HG02884 (cell line): ENCODE results near the gene NOS3.

Experiments used
- ATAC-seq: cut with Tn5 transposase; IDR thresholded peaks from one replicate; pipeline ENCODE4 v1.9.1; 2021; ENCODE audit warnings: mild to moderate bottlenecking, moderate library complexity; ENCODE audit not compliant: unreplicated experiment

NOS3 gene

DNA sequence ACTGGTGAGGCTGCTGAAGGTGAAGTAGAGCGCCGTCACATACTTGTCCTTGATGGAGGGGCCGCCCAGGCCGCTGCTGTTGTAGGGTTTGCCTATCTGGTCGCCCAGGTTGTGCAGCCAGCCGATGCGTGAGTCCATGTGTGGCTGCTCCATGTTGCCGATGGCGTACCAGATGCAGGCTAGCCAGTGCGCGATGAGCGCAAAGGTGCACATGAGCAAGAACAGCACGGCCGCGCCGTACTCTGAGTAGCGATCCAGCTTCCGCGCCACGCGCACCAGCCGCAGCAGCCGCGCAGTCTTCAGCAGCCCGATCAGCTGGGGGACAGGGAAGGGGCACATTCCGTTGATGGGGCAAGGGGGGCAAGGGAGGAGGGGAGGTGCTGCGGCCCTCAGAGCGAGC is 39.3 kb upstream of the NOS3 start:
- ATAC-seq, result no peak

DNA sequence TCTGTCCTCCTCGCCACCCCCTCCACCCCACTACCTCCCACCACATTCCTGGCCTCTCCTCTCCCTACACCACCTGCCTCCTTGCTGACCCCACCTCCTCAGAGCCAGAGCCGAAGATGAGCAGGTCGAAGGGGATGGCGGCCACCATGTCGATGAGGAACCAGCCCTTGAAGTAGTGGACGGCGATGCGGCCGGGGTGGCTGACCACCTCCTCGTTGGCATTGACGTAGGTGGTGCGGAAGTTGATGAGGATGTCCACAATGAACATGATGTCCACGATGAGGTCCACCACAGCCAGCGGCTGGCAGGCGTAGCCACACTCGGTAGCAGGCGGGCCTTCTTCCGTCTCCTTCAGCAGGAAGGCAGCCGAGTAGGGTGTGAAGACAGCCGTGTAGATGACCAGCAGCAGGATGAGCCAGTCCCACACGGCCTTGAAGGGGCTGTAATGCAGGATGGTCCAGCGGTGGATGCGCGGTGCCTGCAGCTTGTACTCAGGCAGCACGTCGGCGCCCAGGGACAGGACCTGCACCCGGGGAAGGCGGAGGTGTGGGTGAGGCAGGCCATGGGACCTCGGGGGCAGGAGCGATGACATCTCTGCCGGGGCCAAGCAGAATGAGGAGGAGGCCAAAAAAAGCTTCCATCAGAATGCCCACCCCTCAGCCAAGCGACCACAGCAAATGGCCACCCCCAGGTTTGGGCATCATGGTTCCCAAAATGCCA is 38.3 kb upstream of the NOS3 start:
- ATAC-seq, result no peak

DNA sequence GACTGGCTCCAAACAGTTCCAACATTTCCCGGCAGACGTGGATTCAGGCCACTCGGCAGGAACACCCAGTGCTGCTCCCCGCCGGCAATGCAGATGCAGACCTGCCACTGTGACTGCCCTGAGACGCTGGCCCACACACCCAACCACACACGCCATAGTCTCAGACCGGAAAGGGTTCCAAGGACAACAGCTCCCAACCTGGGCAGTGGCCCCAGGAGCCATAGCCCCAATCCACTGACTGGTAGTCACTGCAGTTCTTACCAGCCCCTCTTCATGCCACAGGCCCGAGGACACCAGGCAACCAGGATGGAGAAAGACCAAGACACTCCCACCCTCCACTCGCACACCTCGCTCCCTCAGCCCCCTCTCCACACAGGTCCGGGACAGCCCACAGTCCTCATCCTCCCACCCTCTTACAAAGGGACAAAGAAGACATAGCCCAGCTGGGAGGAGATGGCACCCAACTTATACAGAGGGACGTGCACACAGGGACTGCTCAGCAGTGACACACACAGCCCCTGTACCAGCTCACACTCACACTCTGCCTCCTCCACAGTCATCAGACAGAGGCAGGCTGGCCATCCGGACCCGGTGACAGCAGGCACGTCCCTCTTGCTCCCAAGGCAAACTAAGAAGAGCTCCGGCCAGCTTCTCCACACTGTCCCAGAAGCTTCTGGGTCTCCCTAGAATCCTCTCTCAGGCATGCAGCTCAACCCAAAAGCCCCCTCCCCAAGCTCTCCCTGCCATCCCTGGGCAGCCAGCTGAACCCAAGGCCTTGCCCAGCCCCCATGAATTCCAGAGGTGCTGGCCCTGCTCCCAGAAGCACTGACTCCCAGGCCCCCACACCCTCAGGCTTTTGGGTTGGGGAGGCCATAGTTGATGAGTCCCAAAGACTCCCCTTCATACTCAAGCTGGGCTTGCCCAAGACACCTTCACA is 37.5 kb upstream of the NOS3 start:
- ATAC-seq, result no peak

DNA sequence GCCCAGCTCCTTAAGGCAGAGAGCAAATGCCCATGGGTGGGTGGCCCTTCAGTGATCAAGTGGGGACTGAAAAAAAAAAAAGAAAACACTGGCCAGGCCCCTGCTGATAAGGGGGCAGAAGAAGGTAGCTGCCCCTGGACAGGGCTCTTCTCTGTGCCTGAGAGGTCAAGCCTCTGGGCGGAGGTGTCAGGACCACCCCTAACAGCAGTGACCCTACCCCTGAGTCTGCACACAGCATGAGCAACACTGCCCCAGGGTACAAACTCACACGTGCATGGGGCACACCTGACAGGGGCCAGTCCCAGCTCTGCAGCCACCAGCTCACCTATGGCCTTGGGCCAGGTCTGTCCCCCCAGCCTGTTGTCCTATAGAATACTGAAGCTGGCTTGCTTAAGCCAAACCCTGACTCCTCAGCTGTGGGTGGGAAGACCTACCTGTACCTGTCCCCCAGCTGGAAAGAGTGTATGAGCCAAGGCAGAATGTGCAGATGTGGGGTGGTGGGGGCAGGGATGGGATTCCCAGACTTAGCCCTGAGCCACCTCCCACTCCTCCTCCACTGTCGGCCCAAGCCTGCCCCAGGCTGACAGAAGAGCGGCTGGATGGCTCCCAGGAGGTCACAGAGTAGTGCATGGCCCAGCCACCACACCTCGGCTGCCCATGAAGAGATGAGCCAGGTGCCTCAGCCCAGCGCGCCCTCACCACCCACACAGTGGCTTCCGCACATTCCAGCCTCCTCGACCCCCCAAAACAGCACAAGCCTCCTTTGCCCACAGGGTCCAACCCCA is 36.4 kb upstream of the NOS3 start:
- no peak for ATAC-seq

DNA sequence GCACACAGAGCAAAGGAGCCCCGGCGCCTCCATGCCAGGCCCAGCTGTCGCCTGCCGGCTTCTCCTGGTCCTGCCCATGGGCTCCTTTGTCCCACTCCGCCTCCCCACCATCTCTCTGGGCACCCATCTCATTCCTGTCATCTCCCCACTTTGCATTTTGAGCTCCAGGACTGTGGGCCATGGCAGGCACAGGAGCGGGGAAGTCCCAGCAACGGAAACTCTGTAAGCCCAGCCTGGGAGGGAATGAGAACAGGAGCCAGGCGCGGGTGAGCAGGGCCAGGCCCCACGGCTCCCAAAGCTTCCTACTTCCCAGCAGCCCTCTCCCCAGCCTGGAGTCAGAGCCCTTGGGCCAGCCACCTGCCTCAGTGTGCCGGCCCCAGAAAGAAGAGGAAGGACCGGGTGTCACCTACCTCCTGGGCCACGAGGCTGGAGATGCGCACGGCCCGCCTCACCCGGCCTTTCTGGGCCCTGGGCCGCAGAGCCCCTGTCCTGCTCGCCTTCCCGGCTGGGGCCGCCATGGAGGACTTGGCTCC is 35.8 kb upstream of the NOS3 start:
- no peak for ATAC-seq

DNA sequence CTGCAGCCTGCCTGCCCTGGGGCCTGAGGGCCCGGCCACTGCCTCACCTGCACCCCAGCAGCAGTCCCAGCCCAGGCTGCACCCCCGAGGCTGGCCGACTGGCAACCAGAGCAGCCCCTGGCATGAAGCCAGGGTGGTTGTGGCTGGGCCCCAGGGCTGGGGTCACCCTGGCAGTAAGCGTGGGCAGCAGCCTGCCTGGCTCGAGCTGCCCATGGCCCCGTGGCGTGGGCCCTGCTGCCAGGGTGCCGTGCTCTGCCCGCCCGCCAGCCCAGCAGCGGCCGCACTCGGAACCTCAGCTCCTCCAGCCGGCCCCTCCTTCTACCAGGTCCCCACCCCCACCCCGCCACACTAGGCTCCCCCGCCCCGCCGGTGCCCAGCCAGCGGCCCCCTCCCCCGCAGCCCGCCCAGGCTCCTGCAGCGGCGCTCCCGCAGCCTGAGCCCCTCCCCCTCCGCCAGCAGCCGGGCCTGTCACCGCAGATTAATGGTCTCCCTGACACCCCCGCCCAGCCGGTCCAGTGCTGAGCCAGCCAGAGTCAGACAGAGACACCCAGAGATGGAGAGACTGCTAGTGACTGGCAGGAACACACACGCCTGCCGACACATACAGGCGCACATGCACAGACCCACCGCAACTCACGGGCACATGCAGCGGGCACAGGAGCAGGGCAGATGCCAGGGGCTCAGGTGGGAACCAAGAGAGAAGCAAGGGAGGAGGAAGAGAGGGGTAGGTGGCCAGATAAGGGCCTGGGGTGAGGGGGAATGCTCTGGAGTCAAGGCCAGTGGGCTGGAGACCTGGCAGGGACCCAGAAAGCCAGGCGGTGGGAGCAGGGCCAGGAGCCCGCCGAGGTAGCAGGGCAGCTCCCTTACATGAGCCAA is 35.1 kb upstream of the NOS3 start:
- ATAC-seq, result no peak

DNA sequence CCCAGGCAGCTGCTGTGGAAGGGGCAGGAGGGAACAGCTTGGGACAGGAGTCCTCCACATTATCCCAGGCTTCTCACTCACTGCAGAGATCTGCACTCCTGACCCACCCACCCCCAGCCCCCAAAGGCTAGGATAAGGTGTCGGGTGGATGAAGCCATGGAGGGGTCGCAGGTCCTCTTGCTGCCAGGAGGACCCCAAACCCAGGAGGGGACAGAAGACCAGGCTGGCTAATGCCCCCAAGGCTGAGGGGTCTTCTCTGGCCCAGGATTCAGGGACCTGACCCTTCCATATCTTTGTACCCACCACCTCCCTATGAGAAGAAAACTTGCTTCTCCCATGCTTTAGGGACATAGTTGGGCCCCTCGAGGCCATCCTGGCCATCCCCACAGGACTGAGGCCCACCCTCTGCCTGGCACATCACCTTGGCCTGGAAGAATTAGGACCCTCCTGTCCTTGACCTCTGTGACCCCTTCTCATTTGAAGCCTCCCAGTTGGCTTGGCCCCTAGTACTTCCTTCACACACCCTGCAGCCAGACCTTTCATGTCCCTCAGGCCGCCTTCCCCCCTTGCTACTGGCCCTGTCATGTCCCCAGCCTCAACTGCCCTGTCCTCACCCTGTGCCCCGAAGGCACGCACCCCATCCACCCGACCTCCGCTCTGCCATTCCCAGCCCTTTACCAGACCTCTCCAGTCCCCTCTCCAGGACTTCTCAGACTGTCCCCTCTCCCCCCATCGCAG is 34.3 kb upstream of the NOS3 start:
- ATAC-seq, result no peak

DNA sequence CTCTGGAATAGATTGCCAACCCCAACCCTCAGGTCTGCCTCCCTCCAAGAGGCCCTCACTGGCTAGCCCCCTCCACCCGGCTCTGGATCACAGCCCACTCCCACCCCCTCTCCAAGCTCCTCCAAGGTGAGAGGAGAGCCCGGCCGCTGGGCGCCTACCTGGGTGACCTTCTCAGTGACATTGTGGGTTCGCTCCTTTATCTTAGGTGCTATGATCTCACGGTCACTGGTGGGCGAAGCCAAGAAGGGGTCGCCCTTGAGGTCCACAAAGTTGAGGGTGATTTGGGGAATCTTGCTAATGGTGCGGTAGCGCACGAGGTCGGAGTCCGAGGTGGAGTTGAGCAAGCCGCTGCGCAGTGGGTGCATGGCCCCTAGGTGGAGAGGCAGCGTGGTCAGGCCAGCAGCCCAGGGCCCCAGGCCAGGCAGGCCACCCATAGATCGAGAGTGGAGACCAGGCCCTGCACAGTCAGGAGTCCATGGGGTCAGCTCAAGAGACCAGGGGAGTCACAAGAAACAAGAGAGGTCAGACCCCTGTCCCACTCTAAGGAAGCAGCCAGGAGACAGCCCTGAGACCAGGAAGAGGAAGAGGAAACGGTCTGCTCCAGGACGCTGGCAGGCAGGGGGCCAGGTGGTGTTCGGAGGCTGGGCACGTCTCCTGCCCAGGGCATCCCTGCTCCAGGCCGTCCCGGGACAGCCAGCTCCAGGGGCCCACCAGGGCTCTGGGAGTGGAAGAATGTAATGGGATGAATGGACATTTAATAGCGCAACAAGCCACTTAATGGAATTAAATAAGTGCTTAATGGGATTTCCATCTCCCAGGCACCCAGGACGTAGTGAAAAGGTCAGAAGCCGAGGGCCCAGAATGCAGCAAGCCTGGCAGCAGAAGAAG is 33.4 kb upstream of the NOS3 start:
- no peak for ATAC-seq

DNA sequence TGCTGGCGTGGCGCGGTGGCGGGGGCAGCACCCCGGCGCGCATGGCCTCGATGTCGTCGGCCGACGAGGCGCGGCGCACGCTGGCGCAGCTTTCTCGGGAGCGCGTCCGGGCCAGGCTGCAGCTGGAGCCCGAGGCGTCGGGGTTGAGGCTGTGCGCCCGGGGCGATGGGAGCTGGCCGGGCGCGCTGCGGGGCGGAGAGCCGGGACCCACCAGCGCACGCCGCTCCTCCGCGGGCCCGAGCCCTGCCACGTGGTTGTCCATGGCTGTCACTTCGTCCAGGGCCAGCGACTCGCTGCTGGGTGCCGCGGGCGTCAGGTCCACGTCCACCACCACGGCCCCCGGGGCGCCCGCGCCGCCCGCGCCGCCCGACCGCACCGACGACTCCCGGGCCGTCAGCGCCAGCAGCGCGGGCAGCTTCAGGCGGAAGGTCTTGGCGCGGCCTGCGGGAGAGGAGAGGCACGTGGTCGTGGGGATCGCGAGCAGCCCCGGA is 32.7 kb upstream of the NOS3 start:
- ATAC-seq, result no peak

DNA sequence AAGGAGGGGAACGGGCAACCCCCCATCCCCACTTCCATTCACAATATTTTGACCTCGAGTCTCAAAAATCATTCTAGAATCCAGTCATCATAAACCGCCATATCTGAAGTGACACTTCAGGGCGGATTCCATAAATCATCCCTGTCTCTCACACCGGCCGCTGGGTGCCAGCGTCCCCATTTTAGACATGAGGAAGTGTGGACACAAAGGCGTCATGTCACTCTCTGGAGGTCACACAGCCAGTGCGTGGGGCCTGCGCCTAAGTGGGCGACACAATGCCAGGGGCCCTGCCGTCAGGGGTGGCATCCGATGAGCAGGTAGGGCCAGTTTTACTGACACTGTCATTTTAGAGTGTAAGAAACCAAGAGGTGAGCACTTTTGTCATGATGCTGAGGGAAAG is 32.2 kb upstream of the NOS3 start:
- no peak for ATAC-seq

DNA sequence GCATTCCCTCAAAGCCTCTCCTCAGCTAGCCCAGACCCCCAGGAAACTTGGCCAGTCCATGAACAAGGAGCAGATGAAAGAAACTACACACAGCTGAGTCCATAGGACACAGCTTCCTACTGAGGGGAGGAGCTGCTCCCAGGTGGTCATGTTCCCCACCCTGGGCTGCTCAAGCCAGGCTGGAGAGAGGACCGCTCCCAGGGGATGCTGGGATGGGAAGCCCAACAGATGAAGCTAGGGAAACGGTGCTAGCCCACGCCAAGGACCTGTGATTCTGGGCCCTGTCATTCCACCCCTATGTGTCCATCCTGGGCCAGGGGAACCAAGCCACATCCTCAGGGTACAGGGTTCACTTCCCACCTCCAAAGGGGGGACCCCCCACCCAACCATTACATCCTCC is 31.7 kb upstream of the NOS3 start:
- no peak for ATAC-seq

DNA sequence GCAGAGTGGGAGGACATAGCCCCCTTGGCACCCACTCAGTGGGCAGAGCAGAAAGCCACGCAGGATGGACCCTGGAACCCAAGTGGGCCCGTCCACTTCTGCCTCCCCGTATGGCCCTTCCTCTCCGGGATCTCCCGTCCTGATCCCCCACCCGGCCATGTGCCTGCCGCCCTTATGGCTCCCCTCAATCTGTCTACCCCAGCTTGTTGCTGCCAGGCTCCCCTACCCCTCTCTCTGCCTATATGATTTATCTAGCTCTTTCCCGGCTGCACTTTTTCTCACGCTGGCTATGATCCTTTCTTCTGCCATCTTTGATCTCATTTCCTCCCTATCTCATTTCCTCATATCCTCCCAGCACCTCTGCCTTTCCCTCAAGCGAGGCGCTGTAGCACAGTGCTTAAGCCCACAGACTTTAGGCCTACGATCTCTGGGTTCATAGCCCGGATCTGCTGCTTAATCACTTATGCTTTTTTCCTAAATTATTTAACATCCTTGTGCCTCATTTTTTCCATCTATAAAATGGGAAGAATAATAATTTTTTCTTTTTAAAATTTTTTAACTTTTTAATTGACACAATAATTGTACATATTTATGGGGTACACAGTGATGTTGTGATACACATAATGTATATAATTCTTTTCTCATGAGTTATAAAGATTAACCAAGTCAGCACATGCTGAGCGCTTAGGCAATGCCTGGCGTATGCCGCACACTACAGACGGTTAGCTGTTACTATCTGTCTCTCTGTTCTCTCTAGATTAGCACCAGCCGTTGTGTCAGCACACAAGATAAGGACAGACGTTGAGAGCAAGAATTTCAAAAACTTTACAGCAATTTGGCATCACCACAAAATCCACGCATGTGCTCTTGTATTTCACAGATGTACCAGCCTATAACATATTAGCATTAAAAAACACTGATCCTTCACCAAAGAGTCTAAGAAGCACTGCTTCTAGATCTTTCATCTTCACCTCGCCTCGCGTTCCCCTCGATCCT is 30.8 kb upstream of the NOS3 start:
- no peak for ATAC-seq

DNA sequence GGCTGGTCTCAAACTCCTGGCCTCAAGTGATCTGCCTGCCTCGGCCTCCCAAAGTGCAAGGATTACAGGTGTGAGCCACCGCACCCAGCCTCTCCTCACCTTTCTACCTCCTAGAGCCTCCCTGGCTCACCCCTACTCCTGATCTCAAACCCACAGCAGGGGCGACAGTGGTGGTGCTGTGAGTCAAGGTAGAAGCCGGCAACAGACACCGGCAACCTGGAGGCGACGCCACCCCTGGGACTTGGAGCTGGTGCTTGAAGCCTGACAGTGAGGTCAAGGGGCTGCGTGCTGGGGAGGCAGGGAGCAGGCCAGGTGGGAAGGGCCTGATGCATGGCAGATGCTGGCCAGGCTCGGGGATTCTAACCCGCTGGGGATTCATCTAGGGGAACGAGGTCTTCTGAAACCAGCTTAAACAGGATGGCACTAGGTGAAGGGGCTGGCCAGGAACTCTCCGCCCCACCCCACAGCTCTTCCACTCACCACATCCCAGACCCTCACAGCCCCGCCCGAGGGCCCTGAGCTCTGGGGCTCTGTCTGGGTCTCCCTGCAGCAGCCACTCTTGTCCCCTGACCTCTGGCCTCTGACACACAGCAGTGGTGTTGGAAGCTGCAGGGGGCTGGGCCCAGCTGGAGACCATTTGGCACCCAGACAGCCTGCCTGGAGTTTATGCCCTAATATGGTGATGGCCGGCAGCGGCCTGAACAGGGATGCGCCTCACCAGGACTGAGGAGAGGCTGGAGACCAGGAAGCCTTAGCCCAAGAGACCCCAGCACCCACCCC is 29.1 kb upstream of the NOS3 start:
- no peak for ATAC-seq

DNA sequence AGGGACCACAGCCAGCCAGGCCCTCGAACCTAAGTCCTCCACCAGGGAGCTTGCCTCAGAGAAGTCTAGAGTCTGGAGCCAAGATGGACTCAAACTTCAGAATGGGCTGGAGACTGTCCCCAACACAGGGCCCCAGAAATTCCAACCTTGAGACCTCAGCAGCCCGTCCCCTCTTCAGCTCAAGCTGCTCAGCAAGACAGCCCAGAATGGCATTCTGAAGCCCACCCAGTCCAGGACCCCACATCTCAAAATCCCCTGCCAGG is 28.6 kb upstream of the NOS3 start:
- no peak for ATAC-seq

DNA sequence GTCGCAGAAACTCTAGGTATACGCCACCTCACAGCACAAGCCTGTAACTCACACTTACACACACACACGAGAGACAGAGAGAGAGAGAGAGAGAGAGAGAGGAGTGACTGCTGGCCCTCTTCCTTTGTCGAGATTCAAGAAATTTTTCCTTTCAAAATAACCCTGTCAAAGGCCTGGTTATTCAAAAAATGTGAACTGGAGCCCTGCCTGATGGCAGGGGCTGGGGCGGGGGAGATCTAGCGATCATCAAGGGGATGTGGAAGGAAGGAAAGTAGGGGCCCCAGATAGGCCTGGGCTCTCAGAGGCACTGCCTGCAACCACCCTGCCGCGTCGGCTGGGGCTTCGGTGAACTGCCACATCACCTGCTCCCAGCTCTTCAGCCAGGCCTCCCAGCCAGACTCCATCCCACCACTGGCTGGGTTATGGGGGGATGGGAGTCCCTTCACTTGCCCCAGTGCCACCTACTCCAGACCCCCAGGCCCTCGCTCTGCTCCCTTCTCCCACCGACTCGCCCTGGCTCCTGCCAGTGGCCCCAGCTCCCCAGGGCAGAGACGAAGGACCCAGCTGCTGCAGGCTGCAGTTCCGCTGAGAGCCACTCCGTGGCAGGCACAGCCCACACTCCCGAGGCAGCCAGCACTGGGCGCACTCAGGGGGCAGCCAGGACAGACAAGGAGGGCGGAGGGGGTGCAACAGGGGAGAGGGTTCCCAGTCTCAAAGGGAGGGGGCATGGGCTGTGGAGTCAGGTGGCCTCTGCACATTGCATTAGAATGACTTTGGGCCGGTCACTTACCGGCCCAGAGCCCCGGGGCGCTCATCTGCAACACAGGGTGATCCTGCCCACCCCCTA is 28.0 kb upstream of the NOS3 start:
- no peak for ATAC-seq
